GM12865 (cell line): ENCODE measurements around the gene THSD4.

Source experiments
- DNase-seq: peaks from one replicate; pipeline ENCODE4 v3.0.0; 2010; ENCODE audit warnings: low read depth
- H3K4me3 ChIP-seq: 2 replicates; pipeline ENCODE4 v1.5.1; 2011; ENCODE audit warnings: mild to moderate bottlenecking, low read depth, low read length, control low read depth
- TF ChIP-seq, protein P1 (sequence below): IDR thresholded peaks from 2 replicates; pipeline ENCODE4 v1.5.1; 2011; ENCODE audit warnings: low read length, control low read depth, low read depth, inconsistent platforms; ENCODE audit not compliant: insufficient read depth; ENCODE audit errors: missing control alignments

The THSD4 gene

DNA sequence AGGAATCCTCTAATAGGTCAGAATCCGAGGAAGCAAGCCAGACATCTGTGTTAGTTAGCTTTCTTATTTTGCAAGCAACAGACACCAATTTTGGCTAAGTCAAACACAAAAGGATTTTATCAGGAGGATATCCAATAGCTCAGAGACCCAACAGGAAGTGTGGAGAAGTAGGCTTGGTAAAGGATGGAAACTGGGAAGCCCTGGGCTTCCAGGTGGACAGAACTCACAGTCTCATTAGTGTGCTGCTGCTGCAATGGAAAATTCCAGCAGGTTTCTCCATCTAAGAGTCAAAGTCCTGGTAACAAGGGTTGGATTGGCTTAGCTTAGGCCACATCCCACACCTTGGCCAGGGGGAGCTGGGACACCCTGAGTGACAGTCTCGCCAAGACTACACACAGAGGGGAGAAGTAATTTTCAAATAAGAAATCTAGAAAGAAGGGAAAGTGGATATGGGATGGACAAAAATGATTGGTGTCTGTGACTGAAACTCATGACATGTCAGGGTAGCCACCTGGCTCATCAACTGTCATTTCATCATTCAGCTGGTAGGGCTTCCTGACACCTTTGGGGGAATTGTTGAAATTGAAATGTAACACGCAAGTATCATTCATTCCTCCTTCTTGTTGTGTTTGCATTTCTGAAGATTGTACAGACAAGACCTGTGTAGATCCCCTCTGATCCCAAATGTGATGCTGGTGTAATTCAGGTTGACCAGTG is 158.6 kb downstream of the THSD4 start:
- TF ChIP-seq, protein P1, sequence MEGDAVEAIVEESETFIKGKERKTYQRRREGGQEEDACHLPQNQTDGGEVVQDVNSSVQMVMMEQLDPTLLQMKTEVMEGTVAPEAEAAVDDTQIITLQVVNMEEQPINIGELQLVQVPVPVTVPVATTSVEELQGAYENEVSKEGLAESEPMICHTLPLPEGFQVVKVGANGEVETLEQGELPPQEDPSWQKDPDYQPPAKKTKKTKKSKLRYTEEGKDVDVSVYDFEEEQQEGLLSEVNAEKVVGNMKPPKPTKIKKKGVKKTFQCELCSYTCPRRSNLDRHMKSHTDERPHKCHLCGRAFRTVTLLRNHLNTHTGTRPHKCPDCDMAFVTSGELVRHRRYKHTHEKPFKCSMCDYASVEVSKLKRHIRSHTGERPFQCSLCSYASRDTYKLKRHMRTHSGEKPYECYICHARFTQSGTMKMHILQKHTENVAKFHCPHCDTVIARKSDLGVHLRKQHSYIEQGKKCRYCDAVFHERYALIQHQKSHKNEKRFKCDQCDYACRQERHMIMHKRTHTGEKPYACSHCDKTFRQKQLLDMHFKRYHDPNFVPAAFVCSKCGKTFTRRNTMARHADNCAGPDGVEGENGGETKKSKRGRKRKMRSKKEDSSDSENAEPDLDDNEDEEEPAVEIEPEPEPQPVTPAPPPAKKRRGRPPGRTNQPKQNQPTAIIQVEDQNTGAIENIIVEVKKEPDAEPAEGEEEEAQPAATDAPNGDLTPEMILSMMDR = no peak
- no peak overlapping the region for H3K4me3 ChIP-seq
- no peak for DNase-seq

- no peak for DNase-seq
- H3K4me3 ChIP-seq = no peak overlapping the region
- TF ChIP-seq, protein P1 = no peak
Measured at GRCh38 chr15:71274448-71274798, 159.2 kb downstream of the THSD4 start.

GRCh38 chr15:71275098-71275497 is 159.8 kb downstream of the THSD4 start:
- no peak for DNase-seq
- TF ChIP-seq, protein P1 = no peak
- no peak overlapping the region for H3K4me3 ChIP-seq

- no peak for DNase-seq
- TF ChIP-seq, protein P1 = no peak
- H3K4me3 ChIP-seq = no peak overlapping the region
Measured at GRCh38 chr15:71275566-71276335, 160.5 kb downstream of the THSD4 start.

DNA sequence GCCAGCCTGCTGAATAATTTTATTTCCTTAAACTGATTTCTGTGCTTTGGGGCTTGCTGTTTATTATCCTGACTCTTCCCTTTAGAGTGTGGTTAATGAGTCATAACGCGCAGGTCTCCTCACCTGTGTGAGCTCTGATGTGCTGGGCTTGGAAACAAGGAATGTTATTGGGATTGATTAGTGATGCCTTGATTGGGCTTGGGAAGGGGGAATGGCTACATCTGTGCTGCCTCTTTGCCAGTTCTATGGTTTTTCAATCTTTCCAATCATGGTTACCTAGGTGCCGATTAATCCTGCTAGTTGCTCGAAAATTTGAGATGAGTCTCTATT is 161.0 kb downstream of the THSD4 start:
- TF ChIP-seq, protein P1 = no peak
- no peak for DNase-seq
- H3K4me3 ChIP-seq = no peak overlapping the region

DNA sequence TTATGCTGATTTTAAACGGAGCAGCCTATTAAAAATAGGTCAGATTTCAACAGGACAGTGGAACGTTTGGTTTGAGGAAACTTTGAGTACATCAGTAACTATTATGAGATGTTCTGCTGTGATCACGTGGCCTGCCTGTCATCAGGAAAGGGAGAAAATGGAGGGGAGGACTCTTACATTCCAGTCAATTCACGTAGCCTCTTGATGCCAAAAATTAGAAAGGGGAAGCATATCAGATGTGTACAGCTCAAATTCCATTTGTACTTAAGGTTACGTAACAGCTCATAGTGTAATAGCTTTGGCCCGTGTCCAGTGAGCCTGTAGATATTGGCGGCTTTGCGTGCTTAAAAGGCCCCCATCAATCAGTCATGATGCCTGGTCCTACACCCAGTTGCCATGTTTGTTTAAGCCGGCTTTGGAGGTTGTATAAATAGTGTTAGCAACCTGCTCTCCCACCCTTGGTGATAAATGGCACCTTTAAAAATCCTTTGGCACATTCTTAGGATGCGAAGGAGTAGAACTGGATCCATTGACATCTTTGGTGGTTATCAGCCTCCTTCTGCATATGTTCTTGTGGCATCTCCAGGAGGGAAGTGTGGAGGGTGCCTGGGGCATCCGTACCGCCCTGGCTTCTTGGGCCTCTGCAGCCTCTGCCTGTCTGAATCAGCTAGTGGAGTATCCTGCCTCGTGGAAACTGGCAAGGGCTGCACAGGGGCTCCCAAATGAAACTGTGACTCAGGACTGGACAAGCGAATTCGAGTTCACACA is 163.9 kb downstream of the THSD4 start:
- DNase-seq = no peak
- TF ChIP-seq, protein P1 = no peak
- no peak overlapping the region for H3K4me3 ChIP-seq

DNA sequence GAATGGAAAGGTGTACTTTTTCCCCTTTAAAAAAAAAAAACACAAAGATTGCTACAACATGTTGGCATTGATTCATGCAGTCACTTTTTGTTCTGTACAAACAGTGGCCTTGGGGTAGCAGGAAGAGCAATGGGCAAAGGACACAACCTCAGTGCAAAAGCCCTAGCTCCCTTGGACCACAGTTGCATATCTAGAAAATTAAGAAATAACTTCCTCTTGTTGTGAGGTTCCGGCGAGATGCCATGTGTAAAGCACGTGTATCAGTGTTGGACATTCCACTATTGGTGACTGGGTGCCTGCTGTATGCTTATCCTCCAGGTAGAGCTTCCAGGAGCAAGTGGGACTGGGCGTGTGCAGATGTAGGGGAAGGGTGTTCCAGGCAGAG is 164.5 kb downstream of the THSD4 start:
- TF ChIP-seq, protein P1 = no peak
- no peak overlapping the region for H3K4me3 ChIP-seq
- DNase-seq = no peak
